Measurements from ENCODE around the gene PCBD1. TPM values are rescaled to one million over a fixed set of nuclear protein-coding genes. Genes with fewer than 3 reads are reported as not detected.

The PCBD1 gene
- total and polyA plus RNA-seq, 8 donors: 72.6 to 112 (median 79.2) TPM

DNA sequence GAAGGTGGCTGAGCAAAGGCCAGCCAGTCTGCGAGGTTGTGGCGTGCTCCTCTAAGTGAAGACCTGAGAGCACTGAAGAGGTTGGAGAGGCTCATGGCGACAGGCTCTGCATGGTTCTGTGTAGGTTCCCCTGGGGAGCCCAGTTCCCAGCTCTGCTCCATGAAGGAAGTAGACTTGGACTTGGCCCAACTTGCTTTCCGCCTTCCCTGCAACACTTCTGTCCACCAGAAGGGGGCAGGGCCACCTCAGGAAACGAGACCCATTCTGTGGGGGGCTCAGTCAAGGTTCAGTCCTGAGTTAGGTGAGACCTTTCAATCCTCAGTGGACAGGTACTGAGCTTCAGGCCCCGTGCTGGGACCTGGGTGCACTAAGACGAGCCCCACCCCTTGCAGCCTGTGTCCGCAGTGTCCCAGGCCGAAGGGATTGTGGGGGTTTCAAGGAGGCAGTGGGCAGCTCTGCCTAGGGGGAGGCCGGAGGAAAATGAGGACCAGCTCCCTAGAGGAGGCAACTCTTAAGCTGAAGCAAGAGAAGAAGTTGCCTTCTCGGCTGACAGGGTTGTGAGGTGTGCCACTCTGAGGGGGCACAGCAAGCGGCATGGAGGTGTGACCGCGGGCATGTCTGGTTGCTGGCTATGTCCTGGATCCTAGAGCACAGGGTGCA, 15.0 kb upstream of the PCBD1 start:
- intact Hi-C loops (cut with DNase I): no loop called here
- no peaks in the 10 kb centered on the region for H3K4me1 ChIP-seq
- H3K27me3 ChIP-seq: no peaks in the 10 kb centered on the region
- no peak overlapping the region for H3K27ac ChIP-seq
- DNase-seq (peak in 3 of 4 donors; percentile 46 to 73 (median 56)), ATAC-seq (peak; percentile 89)
- H3K36me3 ChIP-seq: no peaks in the 10 kb centered on the region
- TF ChIP-seq, protein P1, sequence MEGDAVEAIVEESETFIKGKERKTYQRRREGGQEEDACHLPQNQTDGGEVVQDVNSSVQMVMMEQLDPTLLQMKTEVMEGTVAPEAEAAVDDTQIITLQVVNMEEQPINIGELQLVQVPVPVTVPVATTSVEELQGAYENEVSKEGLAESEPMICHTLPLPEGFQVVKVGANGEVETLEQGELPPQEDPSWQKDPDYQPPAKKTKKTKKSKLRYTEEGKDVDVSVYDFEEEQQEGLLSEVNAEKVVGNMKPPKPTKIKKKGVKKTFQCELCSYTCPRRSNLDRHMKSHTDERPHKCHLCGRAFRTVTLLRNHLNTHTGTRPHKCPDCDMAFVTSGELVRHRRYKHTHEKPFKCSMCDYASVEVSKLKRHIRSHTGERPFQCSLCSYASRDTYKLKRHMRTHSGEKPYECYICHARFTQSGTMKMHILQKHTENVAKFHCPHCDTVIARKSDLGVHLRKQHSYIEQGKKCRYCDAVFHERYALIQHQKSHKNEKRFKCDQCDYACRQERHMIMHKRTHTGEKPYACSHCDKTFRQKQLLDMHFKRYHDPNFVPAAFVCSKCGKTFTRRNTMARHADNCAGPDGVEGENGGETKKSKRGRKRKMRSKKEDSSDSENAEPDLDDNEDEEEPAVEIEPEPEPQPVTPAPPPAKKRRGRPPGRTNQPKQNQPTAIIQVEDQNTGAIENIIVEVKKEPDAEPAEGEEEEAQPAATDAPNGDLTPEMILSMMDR (IDR thresholded peaks at IDR 0.05): peak; percentile 87 to 88
- no peak overlapping the region for H3K4me3 ChIP-seq
- H3K9me3 ChIP-seq: no peaks in the 10 kb centered on the region

DNA sequence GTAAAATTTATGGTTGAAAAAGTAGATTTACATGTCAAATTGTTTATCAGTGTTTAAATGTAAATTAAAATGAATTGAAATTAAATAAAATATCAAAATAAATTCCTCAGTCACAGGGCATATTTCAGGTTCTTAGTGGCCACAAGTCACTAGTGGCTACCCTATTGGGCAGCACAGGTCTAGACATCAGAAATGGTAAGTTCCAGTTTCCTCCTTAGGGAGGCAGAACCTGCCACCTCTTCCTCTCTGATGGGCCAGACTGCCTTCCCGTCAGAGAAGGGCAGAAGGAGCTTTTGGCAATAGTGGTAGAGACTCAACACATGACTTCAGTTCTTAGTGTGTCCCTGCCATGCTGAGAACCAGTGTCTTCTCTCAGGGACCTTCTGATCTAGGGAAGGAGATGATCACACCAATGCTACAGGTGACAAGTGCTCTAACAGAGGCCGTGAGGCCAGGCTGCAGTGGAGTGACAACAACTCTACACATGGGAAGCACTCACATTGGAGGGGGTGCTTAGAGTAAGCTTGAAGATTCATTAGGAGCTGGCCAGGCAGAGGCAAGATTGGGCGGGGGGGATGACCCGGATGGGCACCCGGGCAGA, 14.4 kb upstream of the PCBD1 start:
- intact Hi-C loops (cut with DNase I): no loop called here
- no peaks in the 10 kb centered on the region for H3K9me3 ChIP-seq
- no peaks in the 10 kb centered on the region for H3K27me3 ChIP-seq
- H3K36me3 ChIP-seq: no peaks in the 10 kb centered on the region
- H3K27ac ChIP-seq: no peak overlapping the region
- TF ChIP-seq, protein P1 (IDR thresholded peaks at IDR 0.05): no peak
- H3K4me3 ChIP-seq: no peak overlapping the region
- peak in 1 of 4 donors; percentile 7 for DNase-seq
- peak; percentile 49 for ATAC-seq
- H3K4me1 ChIP-seq: no peaks in the 10 kb centered on the region

DNA sequence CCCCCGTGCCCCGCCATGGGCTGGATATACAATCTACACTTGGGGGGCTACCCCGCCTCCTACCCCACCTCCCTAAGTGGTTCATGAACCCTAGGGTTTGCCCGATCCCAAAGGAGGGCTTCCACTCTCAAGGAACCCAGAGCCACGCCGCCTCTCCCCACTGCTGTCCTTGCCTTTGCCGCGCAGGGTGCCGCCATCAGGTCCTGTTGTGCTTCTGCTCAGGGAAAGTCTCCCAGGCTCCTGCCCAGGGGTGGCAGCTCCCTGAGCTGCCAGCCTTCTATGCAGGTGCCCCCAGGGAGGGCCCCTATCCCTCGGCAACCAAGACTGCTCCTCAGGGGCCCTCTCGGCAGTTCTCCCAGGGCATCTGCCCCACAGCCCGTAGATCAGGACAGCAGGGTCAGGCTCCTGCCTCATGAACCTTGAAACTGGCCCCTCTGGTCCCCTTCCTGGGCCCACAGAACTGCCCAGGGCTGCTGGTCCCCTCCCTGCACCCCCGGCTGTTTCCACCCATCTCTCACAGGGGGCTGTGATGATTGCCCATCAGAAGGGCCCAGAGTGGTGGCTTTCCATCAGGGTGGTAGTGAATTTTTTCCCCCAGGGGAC, 13.0 kb upstream of the PCBD1 start:
- H3K4me1 ChIP-seq: no peaks in the 10 kb centered on the region
- intact Hi-C loops (cut with DNase I): no loop called here
- no peak for ATAC-seq
- no peaks in the 10 kb centered on the region for H3K9me3 ChIP-seq
- no peaks in the 10 kb centered on the region for H3K36me3 ChIP-seq
- DNase-seq: peak in 1 of 4 donors; percentile 17
- TF ChIP-seq, protein P1 (IDR thresholded peaks at IDR 0.05): no peak
- H3K27ac ChIP-seq: no peak overlapping the region
- H3K27me3 ChIP-seq: no peaks in the 10 kb centered on the region
- H3K4me3 ChIP-seq: no peak overlapping the region

DNA sequence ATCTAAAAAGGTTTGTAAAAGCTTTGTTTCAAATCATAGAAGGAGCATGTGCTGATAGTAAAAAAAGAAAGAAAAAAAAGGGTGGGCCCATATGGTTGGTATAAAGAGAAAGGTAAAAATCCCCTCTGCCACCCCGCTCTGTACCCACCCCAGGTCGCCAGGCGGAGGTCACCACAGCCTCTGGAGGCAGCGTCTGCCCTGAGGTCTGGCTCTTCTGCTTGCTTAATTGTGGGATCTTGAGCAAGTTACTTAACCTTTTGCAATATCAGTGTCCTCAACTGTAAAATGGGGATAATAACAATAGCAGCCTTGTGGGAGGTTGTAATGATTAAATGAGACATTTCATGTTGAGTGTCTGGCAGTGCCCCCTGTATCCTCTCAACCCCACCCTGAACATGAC, 10.7 kb upstream of the PCBD1 start:
- TF ChIP-seq, protein P1 (IDR thresholded peaks at IDR 0.05): no peak
- DNase-seq (no peak), ATAC-seq (no peak)
- Histone ChIP-seq H3K27ac (no peak overlapping the region), H3K4me1 (no peaks in the 10 kb centered on the region), H3K36me3 (no peaks in the 10 kb centered on the region), H3K9me3 (no peaks in the 10 kb centered on the region), H3K4me3 (no peak overlapping the region), H3K27me3 (no peaks in the 10 kb centered on the region)
- intact Hi-C loops (cut with DNase I): no loop called here

DNA sequence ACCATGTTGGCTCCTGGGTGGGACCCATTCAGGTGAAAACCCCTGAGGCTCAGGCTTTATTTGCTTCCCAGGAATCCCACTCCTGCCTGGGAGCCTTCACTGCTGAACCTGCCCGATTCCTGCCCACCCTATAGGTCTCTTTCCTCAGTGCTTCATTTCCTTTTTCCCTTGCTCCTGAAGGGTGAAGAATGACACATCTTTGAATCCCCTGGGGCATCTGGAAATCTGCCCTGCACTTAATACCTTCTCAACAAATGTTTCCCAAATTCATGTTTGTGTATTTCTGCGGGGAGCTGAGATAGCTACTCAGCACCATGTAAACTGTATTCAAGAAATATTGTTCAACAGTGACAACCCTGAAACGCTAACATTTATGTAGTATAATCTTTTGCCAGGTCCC, 10.3 kb upstream of the PCBD1 start:
- intact Hi-C loops (cut with DNase I): no loop called here
- ATAC-seq: no peak
- DNase-seq: no peak
- Histone ChIP-seq H3K27me3 (no peaks in the 10 kb centered on the region), H3K4me1 (no peaks in the 10 kb centered on the region), H3K27ac (no peak overlapping the region), H3K36me3 (no peaks in the 10 kb centered on the region), H3K4me3 (no peak overlapping the region), H3K9me3 (no peaks in the 10 kb centered on the region)
- TF ChIP-seq, protein P1 (IDR thresholded peaks at IDR 0.05): no peak

Measured in left lung (tissue), 10 donors.